K562 (cell line): Measurements from ENCODE around the gene FCRLA. TPM values are rescaled to one million over a fixed set of nuclear protein-coding genes. Genes with fewer than 3 reads are reported as not detected.

Source experiments
- DDX20 ChIP-seq: fragments of 450-650 bp; IDR thresholded peaks from 2 replicates; pipeline ENCODE4 v1.6.1; 2016; ENCODE audit warnings: missing genetic modification characterization, low read depth, mild to moderate bottlenecking, missing compliant biosample characterization, moderate library complexity
- PCBP1 ChIP-seq: fragments of 200-400 bp; formaldehyde crosslinking; IDR thresholded peaks from 2 replicates; pipeline ENCODE4 v1.6.1; 2018; ENCODE audit warnings: mild to moderate bottlenecking, low read depth, low read length; ENCODE audit not compliant: poor library complexity, severe bottlenecking
- PKNOX1 ChIP-seq: fragments of 450-650 bp; IDR thresholded peaks from 2 replicates; pipeline ENCODE4 v1.6.1; 2016
- REST ChIP-seq, 2 experiments: fragments of 450-650 bp; formaldehyde crosslinking in 1 of 2; IDR thresholded peaks; 2 replicates each; pipeline versions ENCODE4 v1.4.0 to v1.6.1; 2014 to 2020; ENCODE audit warnings: mild to moderate bottlenecking in 2 of 2, borderline replicate concordance in 1 of 2, low read depth in 1 of 2
- ZNF140 ChIP-seq: fragments of 250-450 bp; sonication (Bioruptor Pico); IDR thresholded peaks from 2 replicates; pipeline ENCODE4 v1.8.0; 2021; ENCODE audit warnings: moderate library complexity, mild to moderate bottlenecking, inconsistent platforms
- ZNF197 ChIP-seq: fragments of 200-800 bp; sonication (Bioruptor generic); IDR thresholded peaks from 2 replicates; pipeline ENCODE4 v1.6.1; 2016; ENCODE audit warnings: low read depth, missing genetic modification characterization, missing compliant biosample characterization
- ZNF561 ChIP-seq: fragments of 450-650 bp; formaldehyde crosslinking; conservative IDR thresholded peaks from 2 replicates; pipeline ENCODE4 v1.4.0; 2020; ENCODE audit warnings: mild to moderate bottlenecking, moderate library complexity
- polyA plus RNA-seq, 8 experiments: library from polyadenylated mRNA; depleted of rRNA in 4 of 8; stranded (reverse) in 5 of 8; unstranded in 3 of 8; fragments of >200 nt; fragmentation: Nextera tagmentation in 2 of 8; fragmentation: Illumina TruSeq in 1 of 8; extraction: Ambion mirVana in 2 of 8; extraction: Trizol in 1 of 8; gene quantifications; 2 replicates each; pipeline versions ENCODE4 v1.2.1 to v1.2.3, GENCODE V29; 2011 to 2014; ENCODE audit warnings: inconsistent platforms in 1 of 8, missing spikeins in 1 of 8
- total RNA-seq, 7 experiments: library from RNA; depleted of rRNA in 6 of 7; stranded (reverse); fragments of >200 nt in 6 of 7; fragmentation: Illumina TruSeq in 2 of 7; extraction: Trizol in 2 of 7; gene quantifications; 2 replicates each; pipeline versions ENCODE4 v1.2.1 to v1.2.3, GENCODE V29; 2011 to 2021; ENCODE audit warnings: low replicate concordance in 1 of 7
- TF ChIP-seq, protein P1 (sequence below): sonication (generic); formaldehyde crosslinking; IDR thresholded peaks from 2 replicates; pipeline ENCODE4 v1.8.1; 2022; ENCODE audit warnings: missing genetic modification reagents
- TF ChIP-seq, protein P2 (sequence below): fragments of 450-650 bp; formaldehyde crosslinking; IDR thresholded peaks from 2 replicates; pipeline ENCODE4 v1.4.0; 2020; ENCODE audit warnings: mild to moderate bottlenecking, moderate library complexity
- TF ChIP-seq, protein P3 (sequence below): fragments of 250-450 bp; sonication (Bioruptor Pico); IDR thresholded peaks from 2 replicates; pipeline ENCODE4 v1.6.1; 2021; ENCODE audit warnings: mild to moderate bottlenecking

FCRLA gene
- total and polyA plus RNA-seq, 9 of the 15 experiments (the other 6 are each of a cell fraction or from before 2014, with no cell fraction given), result 0.09 to 0.84 (median 0.44) TPM

GRCh38 chr1:161723459-161724141 lies 16.6 kb downstream of the FCRLA start (continued):
- TF ChIP-seq, protein P1, sequence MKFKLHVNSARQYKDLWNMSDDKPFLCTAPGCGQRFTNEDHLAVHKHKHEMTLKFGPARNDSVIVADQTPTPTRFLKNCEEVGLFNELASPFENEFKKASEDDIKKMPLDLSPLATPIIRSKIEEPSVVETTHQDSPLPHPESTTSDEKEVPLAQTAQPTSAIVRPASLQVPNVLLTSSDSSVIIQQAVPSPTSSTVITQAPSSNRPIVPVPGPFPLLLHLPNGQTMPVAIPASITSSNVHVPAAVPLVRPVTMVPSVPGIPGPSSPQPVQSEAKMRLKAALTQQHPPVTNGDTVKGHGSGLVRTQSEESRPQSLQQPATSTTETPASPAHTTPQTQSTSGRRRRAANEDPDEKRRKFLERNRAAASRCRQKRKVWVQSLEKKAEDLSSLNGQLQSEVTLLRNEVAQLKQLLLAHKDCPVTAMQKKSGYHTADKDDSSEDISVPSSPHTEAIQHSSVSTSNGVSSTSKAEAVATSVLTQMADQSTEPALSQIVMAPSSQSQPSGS (CRISPR knock-in tag), result no peak
- TF ChIP-seq ZNF197 (CRISPR knock-in tag), result no peak
- TF ChIP-seq DDX20 (tag), result no peak
- no peak for TF ChIP-seq ZNF140 (CRISPR knock-in tag)
- TF ChIP-seq, protein P2, sequence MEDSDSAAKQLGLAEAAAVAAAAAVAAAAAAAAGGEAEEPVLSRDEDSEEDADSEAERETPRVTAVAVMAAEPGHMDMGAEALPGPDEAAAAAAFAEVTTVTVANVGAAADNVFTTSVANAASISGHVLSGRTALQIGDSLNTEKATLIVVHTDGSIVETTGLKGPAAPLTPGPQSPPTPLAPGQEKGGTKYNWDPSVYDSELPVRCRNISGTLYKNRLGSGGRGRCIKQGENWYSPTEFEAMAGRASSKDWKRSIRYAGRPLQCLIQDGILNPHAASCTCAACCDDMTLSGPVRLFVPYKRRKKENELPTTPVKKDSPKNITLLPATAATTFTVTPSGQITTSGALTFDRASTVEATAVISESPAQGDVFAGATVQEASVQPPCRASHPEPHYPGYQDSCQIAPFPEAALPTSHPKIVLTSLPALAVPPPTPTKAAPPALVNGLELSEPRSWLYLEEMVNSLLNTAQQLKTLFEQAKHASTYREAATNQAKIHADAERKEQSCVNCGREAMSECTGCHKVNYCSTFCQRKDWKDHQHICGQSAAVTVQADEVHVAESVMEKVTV (CRISPR knock-in tag), result no peak
- no peak for TF ChIP-seq ZNF561
- TF ChIP-seq PCBP1, result no peak
- TF ChIP-seq REST (IDR thresholded peaks at IDR 0.05; ENCODE audit: borderline replicate concordance), result peak; percentile 75
- no peak for TF ChIP-seq REST (CRISPR knock-in tag; IDR thresholded peaks at IDR 0.05; ENCODE audit: low read depth)
- TF ChIP-seq PKNOX1, result no peak
- TF ChIP-seq, protein P3, sequence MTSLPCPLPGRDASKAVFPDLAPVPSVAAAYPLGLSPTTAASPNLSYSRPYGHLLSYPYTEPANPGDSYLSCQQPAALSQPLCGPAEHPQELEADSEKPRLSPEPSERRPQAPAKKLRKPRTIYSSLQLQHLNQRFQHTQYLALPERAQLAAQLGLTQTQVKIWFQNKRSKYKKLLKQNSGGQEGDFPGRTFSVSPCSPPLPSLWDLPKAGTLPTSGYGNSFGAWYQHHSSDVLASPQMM (CRISPR knock-in tag), result no peak
